ENCODE results near the gene HTATIP2.
"Not testable (repeated sequence)": the region's sequence is repeated elsewhere in the genome, so short reads cannot be mapped to it uniquely, and the experiment has no call there.

Gene HTATIP2

DNA sequence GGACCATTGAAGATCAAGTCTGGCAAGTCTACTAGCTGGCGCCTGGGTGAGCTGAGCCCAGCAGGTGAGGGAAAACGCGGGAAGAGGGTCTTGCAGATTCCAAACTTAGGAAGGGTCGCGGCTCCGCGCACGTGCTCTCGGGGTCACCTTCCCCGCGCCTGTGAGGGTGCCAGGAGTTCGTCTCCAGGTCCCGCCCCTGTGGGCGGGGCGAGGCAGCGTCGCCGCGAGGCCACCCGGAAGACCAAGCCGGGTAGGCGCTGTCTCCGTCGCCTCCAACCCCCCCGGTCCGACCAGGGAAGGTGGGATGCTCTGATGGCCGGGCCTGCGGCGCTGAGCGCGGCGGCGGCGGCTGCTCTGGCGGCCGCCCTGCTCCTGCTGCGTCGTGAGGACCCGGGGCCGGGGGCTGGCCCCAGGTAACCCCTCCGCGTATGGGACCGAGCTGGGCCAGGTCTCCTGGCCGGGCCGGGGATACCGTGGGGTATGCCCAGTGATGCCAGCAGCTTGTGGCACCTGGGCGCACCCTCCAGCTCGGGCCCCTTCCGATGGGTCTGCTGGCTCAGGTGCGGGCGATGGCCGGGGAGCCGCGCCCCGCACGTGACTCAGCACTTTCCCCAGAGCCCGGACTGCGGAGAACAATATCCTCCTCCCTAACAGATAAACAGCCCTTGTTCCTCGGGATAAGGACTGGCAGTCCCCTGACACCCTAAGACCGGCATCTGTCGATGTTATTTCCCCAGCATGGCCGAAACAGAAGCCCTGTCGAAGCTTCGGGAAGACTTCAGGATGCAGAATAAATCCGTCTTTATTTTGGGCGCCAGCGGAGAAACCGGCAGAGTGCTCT lies at the start of gene HTATIP2:
Gene HTATIP2, plus strand, starts transcription at position 215 of the 841 bp plus-strand sequence. Its CDS starts 524 bp downstream, at position 739.
- DNase-seq (ENCODE audit: low read depth), result peak; percentile 57

DNA sequence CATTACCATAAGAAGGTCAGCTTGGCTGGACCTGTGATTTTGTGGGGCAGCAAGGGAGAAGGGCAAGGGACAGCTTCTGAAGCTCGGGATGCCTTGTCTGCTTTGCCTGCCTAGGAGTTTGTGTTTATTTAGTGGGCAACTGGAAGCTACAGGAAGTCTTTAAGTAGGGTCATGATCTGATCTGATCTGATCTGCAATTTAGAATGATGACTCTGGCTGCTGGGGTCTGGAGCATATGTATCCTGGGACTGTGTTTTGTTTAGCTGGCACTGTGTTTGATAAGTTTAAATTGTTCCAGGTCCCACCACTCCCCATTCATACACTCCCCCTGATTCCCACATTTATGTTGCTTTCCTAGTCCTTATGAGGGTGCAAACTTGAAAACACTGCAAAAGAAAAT lies 47.7 kb upstream of the HTATIP2 start:
- no peak for DNase-seq (ENCODE audit: low read depth)

DNA sequence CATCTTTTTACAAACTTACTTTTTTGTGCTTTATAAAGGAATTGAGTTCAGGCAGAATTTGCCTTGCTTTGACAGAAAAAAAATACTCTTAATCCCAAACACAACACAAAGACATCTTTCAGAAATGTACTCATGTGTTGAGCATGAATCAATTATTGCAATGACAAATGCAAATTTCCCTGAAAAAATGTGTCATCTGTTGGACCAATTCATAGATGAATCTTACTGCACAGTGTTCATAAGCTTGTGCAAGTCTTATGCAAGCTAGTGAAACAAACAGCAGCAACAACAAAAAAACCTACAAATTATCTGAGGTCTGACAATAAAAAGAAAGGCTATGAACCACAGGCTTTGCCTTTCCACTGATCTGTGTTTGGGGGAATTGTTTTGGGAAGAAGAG lies 42.3 kb upstream of the HTATIP2 start:
- no peak for DNase-seq (ENCODE audit: low read depth)

DNA sequence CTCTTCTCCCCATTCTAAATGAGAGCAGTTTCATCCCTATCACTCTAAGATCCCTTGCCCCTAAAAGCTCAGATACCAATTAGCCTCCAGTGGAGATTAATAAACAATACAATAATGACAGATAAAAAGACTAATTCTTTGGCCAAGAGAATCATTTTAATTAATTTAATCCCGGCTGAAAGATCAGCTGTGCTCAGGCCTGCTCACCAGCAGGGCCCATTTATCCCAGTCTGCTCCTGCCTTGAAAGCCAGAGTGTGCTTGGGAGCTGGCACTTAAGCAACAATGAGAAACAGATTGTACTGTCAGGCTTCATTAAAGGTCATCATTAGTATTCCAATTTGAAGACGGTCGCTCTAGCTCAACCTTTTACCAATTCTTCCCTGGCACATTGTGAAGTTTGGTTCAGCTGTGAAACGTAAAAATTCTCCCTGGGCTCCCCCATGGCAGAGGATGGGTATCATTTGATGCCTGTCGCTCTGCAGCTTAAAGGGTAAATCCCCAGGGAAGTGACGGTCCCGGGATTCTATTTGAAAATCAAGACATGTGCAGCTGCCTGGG lies 36.1 kb upstream of the HTATIP2 start:
- DNase-seq (ENCODE audit: low read depth), result no peak

DNA sequence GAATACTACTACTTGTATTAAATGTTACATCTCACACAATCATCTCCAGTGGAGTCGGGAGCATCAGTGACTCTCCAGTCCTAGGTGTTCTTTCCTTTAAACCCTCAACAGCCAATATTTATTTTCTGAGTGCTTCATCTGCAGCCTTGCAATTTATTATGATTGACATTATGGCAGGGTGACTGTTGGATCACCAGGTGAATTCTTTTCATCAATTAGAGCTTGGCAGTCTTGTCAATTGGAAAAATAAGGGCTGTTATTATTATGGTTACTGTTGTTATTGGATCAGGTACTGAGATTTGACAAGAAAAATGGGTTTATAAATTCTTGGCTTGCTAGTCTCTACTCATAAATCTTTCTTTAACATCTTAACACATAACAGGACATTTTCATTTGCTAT lies 27.5 kb upstream of the HTATIP2 start:
- DNase-seq (ENCODE audit: low read depth), result no peak

DNA sequence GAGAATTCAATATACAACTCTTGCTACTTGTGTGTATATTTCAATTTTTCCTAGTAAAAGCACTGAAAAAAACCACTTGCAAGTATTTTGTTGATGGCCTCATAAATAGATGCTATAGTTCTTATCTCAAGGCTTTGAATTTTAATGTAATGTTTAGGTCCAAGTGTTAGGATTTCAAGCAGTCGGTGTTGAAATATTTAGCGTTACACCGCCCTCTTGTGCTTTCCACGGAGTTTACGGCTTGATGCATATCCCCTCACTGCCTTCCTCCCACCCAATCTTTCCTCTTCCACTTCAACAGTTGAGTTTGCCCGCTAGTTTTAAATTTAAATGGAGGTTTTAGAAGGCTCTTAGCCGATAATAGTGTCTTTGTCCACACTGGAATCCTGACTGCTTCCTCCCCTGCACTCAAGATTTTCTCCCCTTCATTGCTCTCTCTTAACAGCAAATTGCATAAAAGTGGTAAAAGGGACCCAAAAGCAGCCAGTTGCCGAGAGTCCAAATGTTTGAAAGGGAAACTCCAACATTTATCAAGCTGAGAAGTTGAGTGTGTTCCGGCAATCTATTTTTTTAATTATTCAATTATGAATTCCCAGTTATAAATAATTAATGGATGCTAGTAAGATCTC lies 25.9 kb upstream of the HTATIP2 start:
- DNase-seq (ENCODE audit: low read depth), result peak; percentile 33

DNA sequence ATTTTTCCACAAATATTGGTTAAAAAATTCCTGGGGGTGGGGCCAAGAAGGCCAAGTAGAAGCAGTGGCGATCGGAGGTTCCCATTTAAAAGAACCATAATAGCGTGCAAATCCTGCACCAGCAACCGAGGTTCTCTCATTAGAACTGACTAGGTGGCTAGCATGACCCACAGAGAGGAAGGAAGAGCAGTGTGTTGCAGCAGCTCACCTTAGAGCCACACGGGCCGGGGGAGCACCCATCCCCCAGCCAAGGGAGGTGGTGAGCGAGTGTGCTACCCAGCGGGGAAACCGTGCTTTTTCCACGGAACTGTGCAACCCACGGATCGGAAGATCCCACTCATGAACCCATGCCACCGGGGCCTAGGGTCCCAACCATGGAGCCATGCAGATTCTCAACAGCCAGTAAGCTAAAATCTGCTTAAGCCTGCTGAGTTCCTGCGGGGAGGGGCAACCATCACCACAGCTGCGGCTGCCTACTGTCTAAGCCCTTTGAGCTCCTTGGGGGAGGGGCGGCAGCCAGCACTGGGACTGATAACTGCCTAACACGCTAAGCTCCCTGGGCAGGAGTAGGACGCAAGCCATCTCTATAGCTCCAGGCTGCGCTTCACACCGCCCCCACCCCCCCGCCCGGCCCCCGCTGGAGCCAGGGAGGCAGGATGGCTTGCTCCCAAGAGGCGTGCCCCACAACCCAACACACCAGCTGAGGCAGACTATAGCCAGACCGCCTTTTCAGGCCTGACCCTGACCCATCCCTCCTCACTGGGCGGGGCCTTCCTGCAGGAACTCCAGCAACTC lies 21.0 kb upstream of the HTATIP2 start:
- DNase-seq (ENCODE audit: low read depth), result no peak

DNA sequence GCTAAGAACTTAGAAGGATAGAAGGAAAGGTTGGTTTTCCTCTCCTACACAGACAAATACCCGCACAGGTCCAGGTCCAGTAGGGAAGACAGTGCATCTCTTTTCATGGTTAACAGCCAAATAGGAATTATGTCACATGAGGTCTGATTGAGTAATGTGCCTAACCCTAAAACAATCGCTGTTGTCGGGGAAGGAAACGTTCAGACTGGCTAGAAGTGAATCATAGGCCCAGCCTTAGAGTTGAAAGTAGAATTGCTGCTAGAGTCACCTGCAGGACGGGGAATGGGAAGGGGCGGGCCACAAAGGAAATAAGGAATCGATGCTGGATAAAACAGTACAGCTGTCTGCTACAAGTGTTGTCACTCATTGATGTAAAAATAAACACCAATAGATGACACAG lies 12.4 kb upstream of the HTATIP2 start:
- DNase-seq (ENCODE audit: low read depth), result no peak

DNA sequence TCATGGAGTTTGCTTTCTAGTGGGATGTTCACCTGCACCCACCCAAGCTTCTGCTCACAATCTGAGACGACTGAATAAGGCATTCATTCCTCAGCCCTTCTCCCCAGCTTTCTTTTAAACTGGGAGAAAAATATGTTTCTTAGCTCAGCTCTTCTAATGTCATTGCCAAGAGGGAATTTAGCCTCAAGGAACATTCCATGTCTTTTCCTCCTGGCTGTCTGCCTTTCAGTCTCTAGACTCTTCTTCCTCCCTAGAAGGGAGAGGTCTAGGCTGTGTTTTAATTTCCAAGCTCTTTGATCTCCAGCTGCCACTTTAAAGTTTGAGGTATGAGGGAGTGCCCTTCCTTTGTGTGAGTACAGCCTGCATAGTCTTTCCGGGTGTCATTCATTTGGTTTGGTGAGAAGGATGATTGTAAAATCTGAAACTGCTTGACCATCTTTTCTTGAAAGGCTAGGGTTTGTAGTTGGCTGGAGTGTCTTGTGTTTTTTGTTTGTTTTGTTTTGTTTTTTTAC lies 11.7 kb upstream of the HTATIP2 start:
- peak; percentile 48 for DNase-seq (ENCODE audit: low read depth)

DNA sequence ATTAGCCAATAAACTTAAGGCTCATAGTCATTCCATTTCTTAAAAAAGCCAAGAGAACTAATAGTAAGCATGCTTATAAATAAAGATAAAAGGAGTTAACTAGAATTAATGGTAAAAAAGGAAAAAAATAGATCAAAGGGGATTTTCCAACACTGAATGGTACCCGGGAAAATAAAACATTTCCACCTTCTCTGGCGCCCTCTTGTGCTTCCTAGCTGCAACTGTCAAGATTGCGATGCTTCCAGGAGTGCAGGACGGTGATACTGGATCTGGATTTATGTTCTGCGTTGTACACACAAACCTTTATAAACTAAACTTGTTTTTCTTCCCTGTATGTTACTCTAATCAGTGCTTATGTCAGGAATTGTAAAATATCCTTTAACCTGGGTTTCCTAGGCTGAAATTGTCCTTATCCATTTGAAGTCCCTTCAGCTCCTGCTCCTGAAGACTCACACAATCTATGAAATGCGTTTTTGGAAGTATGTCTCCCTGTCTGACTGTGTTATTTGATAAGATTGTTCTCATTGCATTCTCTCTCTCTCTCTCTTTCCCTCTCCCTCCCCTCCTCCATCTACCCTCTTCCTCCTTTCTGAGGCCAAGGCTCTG lies 9.6 kb upstream of the HTATIP2 start:
- peak; percentile 52 for DNase-seq (ENCODE audit: low read depth)

DNA sequence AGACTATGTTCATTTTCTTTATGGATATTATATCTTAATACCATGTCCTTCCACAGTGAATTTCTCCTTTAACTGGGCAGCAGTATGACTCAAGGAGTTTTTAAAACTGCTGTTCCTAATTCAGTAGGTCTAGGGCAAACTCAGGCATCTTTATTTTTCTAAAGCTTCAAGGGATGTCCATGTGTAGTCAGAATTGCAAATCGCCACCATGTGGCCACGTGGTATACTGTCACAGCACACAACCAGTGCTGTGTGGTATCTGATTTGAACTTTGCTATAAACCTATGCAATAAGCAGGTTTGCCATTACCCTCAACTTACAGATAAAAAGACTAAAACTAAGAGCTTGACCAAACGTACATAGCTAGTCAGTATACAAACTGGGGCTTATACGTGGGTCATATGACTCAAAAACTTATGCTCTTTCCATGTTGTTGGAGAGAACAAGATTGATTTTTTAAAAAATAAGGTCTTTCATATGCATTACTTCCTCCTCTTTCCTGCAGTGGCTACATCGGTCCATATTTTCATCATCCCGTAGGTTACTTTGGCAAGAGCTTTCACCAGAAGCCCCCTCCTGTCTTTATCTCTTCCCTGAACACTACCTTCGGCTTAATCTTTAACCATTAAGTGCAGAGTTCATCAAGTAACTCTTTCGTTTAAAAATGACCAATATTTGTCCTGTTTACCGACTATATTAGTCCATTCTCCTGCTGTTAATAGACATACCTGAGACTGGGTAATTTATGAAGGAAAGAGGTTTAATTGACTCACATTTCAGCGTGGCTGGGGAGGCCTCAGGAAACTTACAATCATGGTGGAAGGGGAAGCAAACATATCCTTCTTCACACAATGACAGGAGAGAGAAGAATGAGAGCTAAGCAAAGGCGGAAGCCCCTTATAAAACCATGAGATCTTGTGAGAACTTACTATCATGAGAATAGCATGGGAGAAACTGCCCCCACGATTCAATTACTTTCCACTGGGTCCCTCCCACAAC lies 8.0 kb upstream of the HTATIP2 start:
- DNase-seq (ENCODE audit: low read depth), result peak; percentile 63

DNA sequence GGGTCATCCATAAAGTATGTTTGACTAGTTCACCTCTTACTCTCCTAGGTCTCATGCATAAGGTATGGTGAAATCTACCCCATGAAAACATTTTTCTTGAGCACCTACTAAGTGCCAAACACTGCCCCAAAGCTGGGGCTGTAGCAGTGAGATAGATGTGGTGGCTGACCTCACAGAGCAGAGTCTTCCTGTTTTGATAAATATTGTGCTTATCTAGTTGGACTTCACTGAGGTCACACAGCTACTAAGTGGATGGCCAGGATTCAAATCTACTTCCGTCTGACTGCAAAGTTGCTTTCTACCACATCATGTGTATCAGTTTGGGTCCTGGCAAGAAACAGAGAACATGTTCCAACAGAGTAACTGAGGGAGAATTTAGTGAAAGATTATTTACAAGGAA lies 6.4 kb upstream of the HTATIP2 start:
- no peak for DNase-seq (ENCODE audit: low read depth)

DNA sequence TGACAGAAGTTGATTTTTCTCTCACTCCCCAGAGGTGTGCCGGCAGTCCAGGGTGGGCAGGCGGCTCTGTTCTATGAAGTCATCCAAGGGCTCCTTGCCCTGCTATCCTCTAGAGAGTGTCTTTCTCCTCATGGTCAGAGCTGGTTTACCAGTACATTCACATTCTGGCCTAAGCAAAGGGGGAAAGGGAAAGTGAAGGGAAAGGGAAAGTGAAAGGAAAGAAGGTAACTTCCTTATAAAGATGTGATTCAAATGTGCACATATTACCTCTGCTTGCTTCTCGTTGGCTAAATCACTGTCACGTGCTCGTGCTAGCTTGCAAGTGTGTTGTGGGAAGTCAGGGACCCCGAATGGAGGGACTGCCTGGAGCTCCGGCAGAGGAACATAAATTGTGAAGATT lies 2.9 kb upstream of the HTATIP2 start:
- peak; percentile 52 for DNase-seq (ENCODE audit: low read depth)

DNA sequence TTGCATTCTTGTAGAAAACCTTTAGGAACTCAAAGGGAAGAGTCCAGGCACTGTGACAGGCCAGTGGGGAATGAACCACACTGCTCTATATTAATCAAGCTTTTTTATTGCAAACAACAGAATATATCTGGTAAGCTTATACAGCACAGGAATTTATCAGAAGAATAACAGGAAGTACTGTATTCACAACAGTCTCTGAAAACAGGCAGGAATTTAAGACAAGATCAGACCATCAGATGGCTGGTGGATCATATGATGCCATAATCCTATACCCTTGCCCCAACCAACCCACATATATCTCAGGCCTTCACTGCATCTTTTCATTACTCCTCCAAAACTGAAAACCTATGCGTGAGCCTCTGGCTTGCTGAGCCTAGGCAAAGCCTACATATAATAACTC lies 1.0 kb upstream of the HTATIP2 start:
- DNase-seq (ENCODE audit: low read depth), result peak; percentile 18

DNA sequence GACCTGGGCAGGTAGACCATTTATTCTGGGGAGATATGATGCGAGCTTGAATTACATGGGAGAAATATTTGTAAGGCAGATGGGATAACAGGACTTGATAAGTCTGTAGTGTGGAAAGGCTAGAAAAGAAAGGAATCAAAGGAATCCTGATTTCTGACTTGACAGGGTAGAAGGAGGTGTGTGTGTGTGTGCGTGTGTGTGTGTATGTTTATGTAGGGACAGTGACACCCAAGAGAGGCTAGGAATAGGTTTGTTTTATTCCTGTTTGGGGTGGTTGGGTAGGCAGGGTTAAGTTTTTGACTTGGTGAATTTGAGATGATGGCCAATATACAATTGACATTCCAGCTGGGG lies 390 bp upstream of the HTATIP2 start:
- no peak for DNase-seq (ENCODE audit: low read depth)

DNA sequence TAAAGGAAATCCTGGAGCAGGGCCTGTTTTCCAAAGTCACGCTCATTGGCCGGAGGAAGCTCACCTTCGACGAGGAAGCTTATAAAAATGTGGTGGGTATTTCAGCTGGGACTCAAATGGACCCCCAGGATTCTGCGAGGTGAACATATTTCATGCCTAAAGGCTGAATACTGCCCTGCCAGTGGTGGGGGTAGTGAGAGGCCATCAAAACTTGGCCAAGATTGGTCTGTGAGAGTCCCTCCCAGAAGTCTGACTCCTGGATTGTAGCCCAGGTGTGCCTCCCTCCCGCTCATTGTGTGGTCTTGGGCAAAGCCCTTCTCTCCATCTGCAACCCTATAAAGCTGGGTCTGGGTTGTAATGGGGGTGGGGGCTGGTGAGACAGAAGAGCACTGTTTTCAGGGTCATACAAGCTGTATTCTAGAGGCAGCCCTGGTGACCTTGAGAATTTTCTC lies 853 bp downstream of the HTATIP2 start:
- DNase-seq (ENCODE audit: low read depth), result no peak

DNA sequence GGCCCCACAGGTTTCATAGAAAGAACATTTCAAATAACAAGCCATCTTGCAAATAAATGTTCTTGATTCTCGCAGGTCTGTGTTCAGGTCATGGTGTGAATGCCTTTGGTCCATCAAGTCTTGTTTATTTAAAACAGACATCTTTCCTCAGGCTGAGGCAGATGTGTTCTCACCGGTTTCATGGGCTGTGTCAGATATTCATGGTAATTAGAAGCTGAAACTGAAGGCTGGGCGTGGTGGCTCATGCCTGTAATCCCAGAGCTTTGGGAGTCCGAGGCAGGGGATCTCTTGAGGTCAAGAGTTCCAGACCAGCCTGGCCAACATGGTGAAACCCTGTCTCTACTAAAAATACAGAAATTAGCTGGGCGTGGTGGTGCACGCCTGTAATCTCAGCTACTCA lies 2.0 kb downstream of the HTATIP2 start:
- not testable (repeated sequence) for DNase-seq (ENCODE audit: low read depth)

DNA sequence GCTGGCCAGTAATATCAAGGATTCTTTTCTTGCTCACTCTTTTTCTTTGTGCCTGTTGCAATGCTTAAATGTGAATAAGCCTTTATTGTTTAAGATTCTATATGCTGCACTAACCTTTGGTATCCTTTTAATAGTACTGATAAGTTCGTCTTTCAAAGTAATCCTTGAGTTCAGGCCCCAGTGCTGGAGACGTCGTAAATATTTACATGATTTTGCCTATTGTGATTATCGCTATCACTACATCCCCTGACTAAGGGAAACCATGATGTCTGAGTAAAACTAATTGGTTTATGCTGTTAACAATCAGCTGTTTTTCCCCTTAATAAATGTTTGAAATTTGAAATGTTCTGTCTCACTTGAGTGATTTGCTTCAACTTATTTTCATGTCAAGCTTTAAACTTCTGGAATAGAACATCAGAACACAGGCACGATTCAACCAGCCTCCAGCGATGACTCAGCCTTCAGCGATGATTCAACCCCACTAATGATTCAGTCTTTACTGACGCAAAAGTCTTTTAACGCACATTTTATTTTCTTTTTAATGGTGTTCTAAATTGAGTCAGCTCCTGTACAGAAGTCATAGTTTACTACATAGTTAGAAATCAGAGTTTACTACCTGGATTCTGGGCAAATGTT lies 3.9 kb downstream of the HTATIP2 start:
- peak; percentile 92 for DNase-seq (ENCODE audit: low read depth)

DNA sequence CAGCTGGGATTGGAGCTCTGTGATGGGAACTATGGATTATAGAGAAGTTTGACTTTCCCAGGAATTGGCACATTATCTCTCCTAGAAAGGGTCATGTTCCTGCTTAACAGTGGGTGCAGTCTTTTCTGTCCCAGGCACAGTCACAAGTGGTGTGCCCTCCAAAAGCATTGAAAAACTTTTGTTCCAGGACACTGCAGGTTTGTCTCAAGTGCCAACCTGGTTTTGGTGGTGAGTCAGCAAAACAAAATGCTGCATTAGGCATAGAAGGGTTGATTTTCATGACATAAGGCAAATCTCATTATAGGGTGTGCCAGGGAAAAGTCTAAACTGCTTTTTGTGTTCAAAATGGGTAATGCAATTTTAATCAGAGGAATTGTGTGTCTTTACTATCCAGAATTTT lies 4.9 kb downstream of the HTATIP2 start:
- DNase-seq (ENCODE audit: low read depth), result no peak

DNA sequence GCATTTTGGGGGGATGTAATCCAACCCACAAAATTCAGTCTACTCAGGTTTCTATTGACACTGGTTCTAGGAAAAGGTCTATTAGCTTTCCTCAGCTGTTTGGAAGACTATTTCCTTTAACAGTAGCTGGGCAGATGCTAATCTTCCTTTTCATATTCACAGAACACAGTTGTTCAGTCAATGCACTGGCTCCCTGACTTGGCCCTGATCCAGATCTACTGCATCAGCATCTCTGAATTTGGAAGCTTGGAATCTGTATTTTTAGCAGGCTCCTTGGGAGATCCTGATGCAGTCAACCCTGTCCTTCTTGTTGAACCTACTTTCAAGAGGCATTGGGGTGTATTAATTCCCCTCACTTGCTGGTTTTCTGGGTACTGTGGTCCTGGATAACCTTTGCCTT lies 6.3 kb downstream of the HTATIP2 start:
- peak; percentile 34 for DNase-seq (ENCODE audit: low read depth)

Measured in EH (cell line).